ENCODE measurements around the gene ZNF124.
A peak's percentile ranks its signal among the peaks of the same experiment; 100 is the strongest.

Gene ZNF124

DNA sequence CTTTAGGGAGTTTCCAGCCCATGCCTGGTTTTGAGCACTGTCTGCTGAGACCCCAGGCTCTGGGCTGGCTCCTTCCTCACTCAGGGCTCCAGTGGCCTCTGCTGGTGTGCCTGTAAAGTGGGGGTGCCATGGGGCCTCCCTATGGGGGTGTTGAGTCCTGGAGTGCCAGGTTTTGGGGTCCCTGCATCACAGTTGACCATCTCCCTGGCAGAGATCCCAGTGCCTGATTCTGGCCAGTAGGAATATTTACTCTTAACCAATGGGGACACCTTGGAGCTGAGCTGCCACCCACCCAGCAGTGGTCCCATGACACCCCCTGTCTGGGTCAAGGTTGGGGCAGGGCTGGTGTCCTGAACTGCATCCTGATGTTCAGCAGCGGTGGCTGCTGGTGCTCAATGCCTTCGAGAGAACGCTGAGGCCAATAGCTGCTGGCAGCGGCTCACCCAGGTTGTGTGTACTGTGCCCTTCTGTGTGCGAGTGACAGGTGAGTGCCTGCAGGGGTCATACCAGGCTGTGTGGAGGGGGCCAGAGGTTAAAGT lies 58.0 kb downstream of the ZNF124 start:
- peaks cover 4% of the 10 kb centered on the region for H3K27me3 ChIP-seq (ENCODE audit: control insufficient read depth, insufficient read depth, low read length)
- no peak for DNase-seq (ENCODE audit: low read depth, low spot score)
- H3K4me3 ChIP-seq (ENCODE audit: low read length), result no peak overlapping the region; the same call in 1 of the 2 replicates
- H3K4me1 ChIP-seq (ENCODE audit: control insufficient read depth, insufficient read depth, low read length), result no peaks in the 10 kb centered on the region; the same call in none of the 2 replicates
- no CpG with 5 or more reads among the region's 5 CpGs for WGBS (ENCODE audit: insufficient coverage, insufficient read length)
- no peak overlapping the region for H3K27ac ChIP-seq (ENCODE audit: low read length)
- no peaks in the 10 kb centered on the region for H3K36me3 ChIP-seq (ENCODE audit: control insufficient read depth, insufficient read depth, low read length)
- H3K9me3 ChIP-seq (ENCODE audit: control insufficient read depth, insufficient read depth, low read length), result no peaks in the 10 kb centered on the region

DNA sequence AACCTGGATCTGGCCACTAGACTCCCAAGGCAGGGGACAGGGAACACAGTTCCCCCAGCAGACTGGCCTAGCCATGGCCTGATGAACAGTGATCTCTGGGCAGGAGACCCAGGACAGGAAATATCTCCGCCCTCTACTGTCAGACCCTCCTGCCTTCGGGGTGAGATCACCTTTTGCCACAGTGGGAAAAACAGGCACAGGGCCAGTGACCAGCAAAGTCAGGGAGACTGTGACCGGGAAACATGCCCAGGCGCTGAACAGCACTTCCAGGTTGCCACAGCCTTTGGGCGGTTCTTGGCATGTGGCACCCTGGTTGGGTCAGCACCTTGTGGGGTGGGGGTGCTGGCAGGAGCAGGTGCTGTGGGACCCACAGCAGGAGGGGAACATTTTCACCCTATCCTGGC lies 58.7 kb downstream of the ZNF124 start:
- peaks cover 4% of the 10 kb centered on the region for H3K27me3 ChIP-seq (ENCODE audit: control insufficient read depth, insufficient read depth, low read length)
- H3K9me3 ChIP-seq (ENCODE audit: control insufficient read depth, insufficient read depth, low read length), result no peaks in the 10 kb centered on the region
- no peak overlapping the region for H3K4me3 ChIP-seq (ENCODE audit: low read length)
- no peaks in the 10 kb centered on the region for H3K36me3 ChIP-seq (ENCODE audit: control insufficient read depth, insufficient read depth, low read length)
- no peak for DNase-seq (ENCODE audit: low read depth, low spot score)
- no peak overlapping the region for H3K27ac ChIP-seq (ENCODE audit: low read length)
- no peaks in the 10 kb centered on the region; the same call in none of the 2 replicates for H3K4me1 ChIP-seq (ENCODE audit: control insufficient read depth, insufficient read depth, low read length)
- no CpG with 5 or more reads among the region's 5 CpGs for WGBS (ENCODE audit: insufficient coverage, insufficient read length)

- no CpG with 5 or more reads among the region's 9 CpGs for WGBS (ENCODE audit: insufficient coverage, insufficient read length)
- Histone ChIP-seq H3K9me3 (ENCODE audit: control insufficient read depth, insufficient read depth, low read length) (no peaks in the 10 kb centered on the region), H3K27me3 (ENCODE audit: control insufficient read depth, insufficient read depth, low read length) (peaks cover 4% of the 10 kb centered on the region), H3K4me3 (ENCODE audit: low read length) (peak overlapping the region; percentile 67; the same call in 1 of the 2 replicates), H3K27ac (ENCODE audit: low read length) (no peak overlapping the region), H3K36me3 (ENCODE audit: control insufficient read depth, insufficient read depth, low read length) (no peaks in the 10 kb centered on the region), H3K4me1 (ENCODE audit: control insufficient read depth, insufficient read depth, low read length) (no peaks in the 10 kb centered on the region; the same call in none of the 2 replicates)
- DNase-seq (ENCODE audit: low read depth, low spot score), result no peak
Measured at GRCh38 chr1:247112479-247112781, 59.4 kb downstream of the ZNF124 start.

GRCh38 chr1:247111700-247112478 lies 59.9 kb downstream of the ZNF124 start:
- peak overlapping the region; percentile 67; the same call in 1 of the 2 replicates for H3K4me3 ChIP-seq (ENCODE audit: low read length)
- H3K27ac ChIP-seq (ENCODE audit: low read length), result no peak overlapping the region
- peaks cover 4% of the 10 kb centered on the region for H3K27me3 ChIP-seq (ENCODE audit: control insufficient read depth, insufficient read depth, low read length)
- no peak for DNase-seq (ENCODE audit: low read depth, low spot score)
- WGBS (ENCODE audit: insufficient coverage, insufficient read length), result no CpG with 5 or more reads among the region's 78 CpGs
- no peaks in the 10 kb centered on the region for H3K36me3 ChIP-seq (ENCODE audit: control insufficient read depth, insufficient read depth, low read length)
- H3K9me3 ChIP-seq (ENCODE audit: control insufficient read depth, insufficient read depth, low read length), result no peaks in the 10 kb centered on the region
- H3K4me1 ChIP-seq (ENCODE audit: control insufficient read depth, insufficient read depth, low read length), result no peaks in the 10 kb centered on the region; the same call in none of the 2 replicates

DNA sequence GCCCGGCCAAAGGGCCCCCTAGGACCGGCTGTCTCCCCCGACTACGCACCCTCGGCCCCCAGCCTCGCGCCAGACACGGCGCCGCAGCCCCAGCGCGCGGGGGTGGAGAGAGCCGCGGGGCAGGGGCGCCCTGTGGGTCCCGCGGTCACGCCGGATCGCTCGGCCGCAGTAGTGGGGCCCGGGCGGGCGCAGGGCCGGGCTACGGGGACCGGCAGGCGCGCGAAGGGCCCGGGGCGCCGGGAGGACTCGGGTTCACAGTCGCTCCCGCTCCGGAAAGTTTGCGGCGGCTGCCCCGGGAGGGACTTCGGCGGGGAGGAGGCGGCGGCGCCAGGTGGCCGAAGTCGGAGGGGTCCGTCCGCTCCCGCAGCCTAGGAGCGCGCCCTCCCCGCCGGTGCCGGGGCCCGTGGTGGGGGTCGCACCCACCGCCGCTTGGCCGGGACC lies 60.5 kb downstream of the ZNF124 start:
- Histone ChIP-seq H3K36me3 (ENCODE audit: control insufficient read depth, insufficient read depth, low read length) (no peaks in the 10 kb centered on the region), H3K4me1 (ENCODE audit: control insufficient read depth, insufficient read depth, low read length) (no peaks in the 10 kb centered on the region; the same call in none of the 2 replicates), H3K27ac (ENCODE audit: low read length) (no peak overlapping the region), H3K4me3 (ENCODE audit: low read length) (peak overlapping the region; percentile 67; the same call in 1 of the 2 replicates), H3K9me3 (ENCODE audit: control insufficient read depth, insufficient read depth, low read length) (no peaks in the 10 kb centered on the region), H3K27me3 (ENCODE audit: control insufficient read depth, insufficient read depth, low read length) (peaks cover 4% of the 10 kb centered on the region)
- DNase-seq (ENCODE audit: low read depth, low spot score), result no peak
- WGBS (ENCODE audit: insufficient coverage, insufficient read length), result no CpG with 5 or more reads among the region's 62 CpGs

- H3K4me3 ChIP-seq (ENCODE audit: low read length), result peak overlapping the region; percentile 67; the same call in 1 of the 2 replicates
- no peak overlapping the region for H3K27ac ChIP-seq (ENCODE audit: low read length)
Measured at GRCh38 chr1:247110627-247111258, 61.1 kb downstream of the ZNF124 start.

DNA sequence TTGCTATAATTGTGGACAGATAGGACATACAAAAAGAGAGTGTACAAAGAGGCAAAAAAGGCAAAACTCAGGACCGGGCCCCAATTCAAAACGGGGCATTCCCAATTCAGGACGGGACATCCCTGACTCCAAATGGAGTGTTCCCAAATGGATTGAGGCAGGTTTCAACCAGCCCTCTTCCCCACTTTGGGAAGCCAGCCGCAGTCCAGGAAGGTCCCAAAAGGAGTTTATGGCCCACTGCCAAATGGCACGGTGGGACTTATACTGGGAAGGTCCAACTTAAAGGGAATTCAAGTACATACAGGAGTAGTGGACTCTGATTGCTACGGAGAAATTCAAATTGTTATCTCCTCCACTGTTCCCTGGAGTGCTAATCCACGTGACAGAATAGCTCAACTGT lies 64.1 kb downstream of the ZNF124 start:
- H3K4me1 ChIP-seq (ENCODE audit: control insufficient read depth, insufficient read depth, low read length), result peaks cover 3% of the 10 kb centered on the region
- WGBS (ENCODE audit: insufficient coverage, insufficient read length), result no CpG with 5 or more reads among the region's 7 CpGs
- H3K27ac ChIP-seq (ENCODE audit: low read length), result no peak overlapping the region
- no peaks in the 10 kb centered on the region for H3K36me3 ChIP-seq (ENCODE audit: control insufficient read depth, insufficient read depth, low read length)
- H3K4me3 ChIP-seq (ENCODE audit: low read length), result no peak overlapping the region
- H3K27me3 ChIP-seq (ENCODE audit: control insufficient read depth, insufficient read depth, low read length), result peaks cover 4% of the 10 kb centered on the region
- no peak for DNase-seq (ENCODE audit: low read depth, low spot score)
- no peaks in the 10 kb centered on the region for H3K9me3 ChIP-seq (ENCODE audit: control insufficient read depth, insufficient read depth, low read length)

More at GRCh38 chr1:247110627-247111258, 61.1 kb downstream of the ZNF124 start:
- no CpG with 5 or more reads among the region's 30 CpGs for WGBS (ENCODE audit: insufficient coverage, insufficient read length)
- Histone ChIP-seq H3K27me3 (ENCODE audit: control insufficient read depth, insufficient read depth, low read length) (peaks cover 4% of the 10 kb centered on the region), H3K4me1 (ENCODE audit: control insufficient read depth, insufficient read depth, low read length) (no peaks in the 10 kb centered on the region; the same call in none of the 2 replicates), H3K36me3 (ENCODE audit: control insufficient read depth, insufficient read depth, low read length) (no peaks in the 10 kb centered on the region), H3K9me3 (ENCODE audit: control insufficient read depth, insufficient read depth, low read length) (no peaks in the 10 kb centered on the region)
- DNase-seq (ENCODE audit: low read depth, low spot score), result no peak

- WGBS (ENCODE audit: insufficient coverage, insufficient read length), result no CpG with 5 or more reads among the region's 15 CpGs
- Histone ChIP-seq H3K4me3 (ENCODE audit: low read length) (no peak overlapping the region), H3K4me1 (ENCODE audit: control insufficient read depth, insufficient read depth, low read length) (peaks cover 3% of the 10 kb centered on the region; the same call in 1 of the 2 replicates), H3K9me3 (ENCODE audit: control insufficient read depth, insufficient read depth, low read length) (no peaks in the 10 kb centered on the region), H3K27ac (ENCODE audit: low read length) (no peak overlapping the region), H3K27me3 (ENCODE audit: control insufficient read depth, insufficient read depth, low read length) (peaks cover 4% of the 10 kb centered on the region), H3K36me3 (ENCODE audit: control insufficient read depth, insufficient read depth, low read length) (peaks cover 1% of the 10 kb centered on the region; the same call in 1 of the 2 replicates)
- DNase-seq (ENCODE audit: low read depth, low spot score), result no peak
Measured at GRCh38 chr1:247105966-247106365, 65.9 kb downstream of the ZNF124 start.

Measured in iPS DF 6.9 (cell line).